NCI-H2029 treated with DMSO at 0.1 percent for 48 hours (cell line): ENCODE data around the gene RGS6.
"Not testable (repeated sequence)": the region's sequence is repeated elsewhere in the genome, so short reads cannot be mapped to it uniquely, and the experiment has no call there.

Experiments used
- DNase-seq: peaks from one replicate; lab custom pipeline; 2025; lab: John Stamatoyannopoulos, UW

RGS6 gene

DNA sequence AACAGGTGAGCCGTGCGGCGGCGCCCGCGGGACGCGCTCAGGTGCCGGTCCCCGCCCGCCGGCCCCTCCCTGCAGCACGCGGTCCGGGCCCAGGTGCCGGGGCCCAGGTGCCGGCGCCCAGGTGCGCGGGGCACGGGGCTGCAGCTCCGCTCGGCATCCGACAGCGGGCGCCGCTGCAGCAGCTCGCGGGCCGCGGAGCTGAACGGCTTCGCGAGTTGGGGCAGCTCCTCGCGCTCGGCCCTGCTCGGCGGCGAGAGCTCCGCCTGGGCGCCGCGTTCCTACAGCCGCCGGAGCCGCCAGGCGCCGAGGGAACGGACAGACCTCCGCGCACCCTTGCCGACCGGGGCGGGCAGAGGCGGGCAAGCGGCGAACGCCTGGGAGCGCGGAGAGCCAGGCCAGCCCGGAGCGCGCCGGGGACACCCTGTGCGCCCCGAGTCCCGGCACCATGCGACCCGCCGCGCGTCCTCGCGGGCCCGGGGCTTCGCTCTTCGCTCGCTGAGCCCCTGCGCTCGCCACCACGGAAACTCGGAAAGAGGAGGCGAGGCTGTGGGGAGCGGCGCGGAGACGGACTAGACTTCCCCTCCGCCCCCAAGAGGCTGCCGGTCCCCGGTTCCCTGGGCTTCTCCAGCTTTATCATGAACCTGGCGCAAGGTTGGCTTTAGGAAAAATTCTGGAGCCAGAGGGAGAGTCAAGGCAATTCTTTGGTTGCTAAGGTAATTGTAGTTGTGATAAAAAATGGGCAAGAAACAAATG, at the start of gene RGS6:
TSS of gene RGS6 (plus strand) at position 201 of the 753 bp plus-strand sequence.
- DNase-seq = no peak

DNA sequence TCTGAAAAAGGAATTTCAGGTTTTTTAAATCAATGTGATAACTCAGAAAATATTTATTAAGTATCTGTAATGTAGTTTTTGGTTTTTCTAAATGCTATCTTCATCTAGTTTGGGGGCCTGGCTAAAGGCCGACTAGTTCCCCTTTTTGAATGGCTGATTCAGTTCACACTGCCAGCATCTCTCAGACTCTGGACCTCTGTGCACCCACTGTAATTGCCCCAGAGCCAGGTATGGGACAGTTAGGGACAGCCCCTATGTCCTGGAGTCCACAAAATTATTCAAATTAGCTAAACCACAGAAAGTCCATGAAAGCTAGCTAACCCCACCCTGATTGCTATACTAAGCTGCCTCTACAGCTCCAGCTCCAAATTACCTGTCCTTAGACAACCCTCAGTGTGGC, 49.1 kb upstream of the RGS6 start:
- DNase-seq = no peak

DNA sequence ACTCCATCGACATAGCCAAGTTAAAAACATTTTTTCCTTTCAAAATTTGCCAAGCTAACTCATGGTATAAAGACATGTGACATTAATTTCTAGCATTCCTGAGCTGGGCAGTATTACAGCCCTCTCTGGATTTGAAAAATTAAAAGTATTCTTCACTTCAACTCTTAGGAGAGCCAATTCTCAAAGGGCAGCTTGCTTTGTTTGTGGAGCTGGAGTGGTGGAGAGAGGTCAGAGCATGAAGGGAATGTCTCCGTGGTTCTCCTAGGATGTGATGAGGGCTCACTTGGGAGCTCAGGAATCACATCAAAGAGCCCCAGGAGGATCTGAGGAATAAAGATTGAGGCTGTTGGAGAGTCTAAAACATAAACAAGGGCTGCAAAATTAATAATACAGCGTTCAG, 46.9 kb upstream of the RGS6 start:
- no peak for DNase-seq

- not testable (repeated sequence) for DNase-seq
These were observed 44.4 kb upstream of the RGS6 start for GRCh38 chr14:71887802-71888201.

GRCh38 chr14:71890541-71890940, 41.7 kb upstream of the RGS6 start:
- no peak for DNase-seq

DNA sequence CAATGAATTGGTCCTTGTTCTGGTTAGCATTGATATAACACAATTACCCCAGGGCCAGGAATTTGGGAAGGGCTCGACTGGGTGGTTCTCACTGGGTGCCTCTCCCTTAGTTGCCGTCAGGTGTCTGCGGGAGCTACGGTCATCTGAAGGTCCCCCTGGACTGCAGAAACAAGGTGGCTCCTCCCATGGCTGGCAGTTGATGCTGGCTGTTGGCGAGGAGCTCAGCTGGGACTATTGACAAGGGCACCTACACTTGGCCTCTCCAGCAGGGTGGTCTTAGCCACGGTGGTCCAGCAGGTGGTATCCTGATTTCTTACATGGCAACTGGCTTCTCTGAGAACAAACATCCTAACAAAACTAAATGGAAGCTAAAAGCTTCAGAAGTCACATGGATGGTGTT, 41.0 kb upstream of the RGS6 start:
- DNase-seq = no peak

DNA sequence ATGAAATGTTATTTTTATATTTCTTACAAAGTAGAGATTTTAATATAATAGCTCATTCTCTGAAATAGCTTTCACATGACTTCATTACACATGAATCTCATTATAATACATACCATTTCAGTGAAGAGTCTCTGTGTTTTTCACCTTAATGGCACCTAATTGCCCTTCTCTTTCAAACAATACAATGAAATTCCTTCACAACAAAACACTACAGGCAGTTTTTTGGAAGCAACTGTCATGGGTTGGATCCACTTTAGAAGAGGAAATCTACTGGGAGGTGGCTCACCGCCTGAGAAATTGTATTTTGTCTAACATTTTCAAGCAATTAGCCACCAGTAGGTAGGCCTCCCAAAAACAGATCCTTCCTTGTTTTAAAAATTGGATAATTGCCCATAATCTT, 40.3 kb upstream of the RGS6 start:
- DNase-seq = no peak

DNA sequence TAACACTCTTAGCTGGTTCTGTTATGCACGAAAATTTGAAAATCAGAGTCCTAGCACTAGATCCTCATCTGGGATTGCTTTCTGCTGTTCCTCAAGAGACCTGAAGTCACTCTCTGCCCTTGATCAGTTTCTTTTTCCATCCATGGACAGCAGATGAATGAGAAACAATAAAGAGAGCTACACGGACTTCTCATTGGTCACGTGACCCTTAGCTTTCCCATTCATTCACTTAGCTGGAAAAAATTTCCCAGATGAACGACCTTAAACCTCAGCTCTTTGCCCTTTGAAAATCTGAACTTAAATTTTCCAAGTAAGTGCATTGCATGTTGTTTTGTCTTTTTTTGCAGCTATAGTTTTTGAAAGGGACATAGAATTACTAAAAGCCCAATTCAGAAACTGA, 27.2 kb upstream of the RGS6 start:
- DNase-seq = no peak

DNA sequence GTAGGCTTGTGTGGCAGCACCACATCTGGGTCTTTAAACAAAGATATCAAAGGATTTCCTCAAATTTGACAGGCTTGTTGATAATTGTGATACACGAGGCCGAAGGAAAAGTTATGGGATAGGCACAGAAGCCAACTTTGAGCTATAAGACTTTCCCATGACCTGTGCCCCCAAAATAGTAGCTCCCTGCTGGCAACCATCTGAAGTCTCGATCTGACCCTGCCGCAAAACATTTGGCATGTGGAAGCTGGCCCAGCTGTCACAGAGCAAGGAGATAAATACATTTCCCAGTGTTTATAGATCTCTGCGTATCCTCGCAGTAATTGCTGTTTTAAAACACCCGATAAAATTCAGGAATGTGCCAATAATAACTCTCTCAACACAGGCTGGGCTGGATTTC, 26.4 kb upstream of the RGS6 start:
- no peak for DNase-seq

GRCh38 chr14:71907793-71908515, 24.3 kb upstream of the RGS6 start:
- no peak for DNase-seq

DNA sequence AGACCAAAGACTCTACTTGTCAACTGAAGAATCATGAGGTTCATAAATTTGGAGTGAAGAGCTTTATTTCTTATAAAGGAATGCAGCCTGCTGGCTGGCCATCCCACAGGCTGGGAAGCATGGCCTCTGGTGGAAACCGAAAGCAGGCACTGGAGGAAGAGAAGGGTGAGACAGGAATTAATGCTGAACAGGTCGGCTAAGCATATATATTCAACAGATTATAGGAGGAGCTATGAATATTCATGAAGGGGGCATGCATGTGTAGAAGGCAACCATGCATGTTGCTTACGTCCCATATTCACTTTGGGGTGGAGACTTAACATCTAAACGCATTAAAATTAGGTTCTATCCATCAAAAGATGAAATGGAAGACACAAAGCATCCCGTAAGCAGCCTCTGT, 20.6 kb upstream of the RGS6 start:
- no peak for DNase-seq

- DNase-seq = no peak
These were observed 18.9 kb upstream of the RGS6 start for GRCh38 chr14:71913342-71913741.

- DNase-seq = no peak
These were observed 13.3 kb upstream of the RGS6 start for GRCh38 chr14:71918955-71919354.

DNA sequence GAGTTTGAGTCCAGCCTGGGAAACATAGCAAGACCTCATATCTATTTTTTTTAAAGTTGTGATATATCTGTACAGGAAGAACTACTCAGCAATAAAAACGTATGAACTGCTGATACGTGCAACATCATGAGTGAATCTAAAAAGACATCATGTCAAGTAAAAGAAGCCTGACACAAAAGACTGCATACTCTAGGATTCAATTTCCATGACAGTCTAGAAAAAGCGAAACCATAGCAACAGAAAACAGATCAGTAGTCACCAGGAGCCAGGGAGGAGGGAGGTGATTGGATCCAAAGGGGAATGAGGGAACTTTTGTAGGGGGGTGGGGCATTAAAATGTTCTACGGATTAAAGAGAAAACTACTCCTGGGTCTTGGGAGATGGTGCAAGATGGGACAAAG, 8.7 kb upstream of the RGS6 start:
- no peak for DNase-seq

DNA sequence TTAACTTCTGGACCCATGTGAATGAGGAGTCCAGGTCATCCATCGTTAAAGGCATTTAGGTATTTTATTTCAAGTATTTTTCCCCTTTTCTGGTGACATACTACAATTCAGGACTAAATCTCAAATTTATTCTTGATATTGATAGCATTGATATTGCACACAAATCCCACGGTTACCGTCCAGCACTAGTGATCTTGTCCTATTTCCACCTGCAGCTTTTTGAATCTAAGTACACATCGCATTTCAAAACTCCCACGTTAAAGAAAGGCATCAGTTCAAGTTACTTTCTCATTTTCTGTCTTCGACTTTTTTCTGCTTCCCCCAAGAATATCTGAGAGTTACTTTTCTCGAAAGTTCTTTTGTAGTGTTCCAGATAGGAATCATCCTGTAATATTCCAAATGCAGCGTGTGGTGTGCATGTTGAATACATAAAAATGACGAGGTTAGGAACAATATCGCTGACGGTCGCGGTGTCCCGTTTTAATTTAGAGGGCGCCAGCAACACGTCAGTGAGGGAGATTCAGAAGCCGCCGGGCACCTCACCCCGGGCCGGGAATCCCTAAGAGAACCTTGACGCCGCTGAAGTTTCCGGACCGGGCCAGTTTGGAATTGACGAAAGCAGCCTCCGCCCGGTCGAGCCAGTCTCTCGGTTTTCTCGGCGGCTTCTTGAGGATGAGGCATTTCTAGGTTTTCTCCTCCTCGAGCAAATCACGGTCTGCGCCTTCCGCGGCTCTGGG, 569 bp upstream of the RGS6 start:
- DNase-seq = no peak

- DNase-seq = no peak
These were observed 865 bp downstream of the RGS6 start for GRCh38 chr14:71933001-71933587.

DNA sequence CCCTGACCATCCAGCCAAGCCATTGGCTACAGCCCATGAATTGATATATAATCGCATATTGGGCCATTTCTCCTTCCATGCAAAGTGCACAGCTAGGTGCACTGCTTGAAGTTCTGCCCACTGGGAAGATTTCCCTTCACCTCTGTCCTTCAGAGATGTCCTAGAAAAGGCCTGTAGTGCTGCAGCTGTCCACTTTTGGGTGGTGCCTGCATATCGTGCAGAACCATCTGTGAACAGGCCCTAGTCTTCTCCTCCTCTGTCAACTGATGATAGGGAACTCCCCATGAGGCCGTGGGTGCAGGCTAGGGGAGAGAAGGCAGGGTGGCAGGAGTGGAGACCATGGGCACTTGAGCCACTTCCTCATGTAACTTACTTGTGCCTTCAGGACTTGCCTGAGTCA, 6.0 kb downstream of the RGS6 start:
- DNase-seq = not testable (repeated sequence)

DNA sequence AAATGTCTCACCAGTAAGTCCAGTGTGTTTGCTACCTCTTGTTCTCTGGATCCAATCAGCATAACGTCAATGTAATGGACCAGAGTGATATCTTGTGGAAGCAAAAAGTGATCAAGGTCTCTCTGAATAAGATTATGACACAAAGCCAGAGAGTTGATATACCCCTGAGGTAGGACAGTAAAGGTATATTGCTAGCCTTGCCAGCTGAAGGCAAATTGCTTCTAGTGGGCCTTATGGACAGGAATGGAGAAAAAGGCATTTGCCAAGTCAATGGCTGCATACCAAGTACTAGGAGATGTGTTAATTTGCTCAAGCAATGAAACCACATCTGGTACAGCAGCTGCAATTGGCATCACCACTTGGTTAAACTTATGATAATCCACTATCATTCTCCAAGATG, 7.1 kb downstream of the RGS6 start:
- not testable (repeated sequence) for DNase-seq

DNA sequence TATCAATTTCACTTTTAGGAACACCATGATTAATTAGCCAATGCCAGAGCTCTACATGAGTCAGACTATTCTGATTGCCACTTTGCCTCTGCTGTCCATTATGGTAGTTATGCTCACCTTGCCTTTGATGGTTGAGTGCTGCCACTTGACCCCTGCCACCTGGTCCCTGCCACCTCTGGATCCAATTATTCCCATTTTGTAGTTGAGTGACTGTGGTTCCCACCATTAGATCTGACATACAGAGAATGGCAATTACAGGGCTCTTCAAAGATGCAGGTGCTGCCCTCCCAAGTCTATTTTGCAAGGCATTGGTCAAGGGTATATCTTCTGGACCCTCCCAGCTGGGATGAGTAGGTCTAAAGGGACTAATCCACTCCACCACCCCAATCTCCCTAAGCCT, 8.3 kb downstream of the RGS6 start:
- not testable (repeated sequence) for DNase-seq

GRCh38 chr14:71941616-71942015, 9.4 kb downstream of the RGS6 start:
- not testable (repeated sequence) for DNase-seq

DNA sequence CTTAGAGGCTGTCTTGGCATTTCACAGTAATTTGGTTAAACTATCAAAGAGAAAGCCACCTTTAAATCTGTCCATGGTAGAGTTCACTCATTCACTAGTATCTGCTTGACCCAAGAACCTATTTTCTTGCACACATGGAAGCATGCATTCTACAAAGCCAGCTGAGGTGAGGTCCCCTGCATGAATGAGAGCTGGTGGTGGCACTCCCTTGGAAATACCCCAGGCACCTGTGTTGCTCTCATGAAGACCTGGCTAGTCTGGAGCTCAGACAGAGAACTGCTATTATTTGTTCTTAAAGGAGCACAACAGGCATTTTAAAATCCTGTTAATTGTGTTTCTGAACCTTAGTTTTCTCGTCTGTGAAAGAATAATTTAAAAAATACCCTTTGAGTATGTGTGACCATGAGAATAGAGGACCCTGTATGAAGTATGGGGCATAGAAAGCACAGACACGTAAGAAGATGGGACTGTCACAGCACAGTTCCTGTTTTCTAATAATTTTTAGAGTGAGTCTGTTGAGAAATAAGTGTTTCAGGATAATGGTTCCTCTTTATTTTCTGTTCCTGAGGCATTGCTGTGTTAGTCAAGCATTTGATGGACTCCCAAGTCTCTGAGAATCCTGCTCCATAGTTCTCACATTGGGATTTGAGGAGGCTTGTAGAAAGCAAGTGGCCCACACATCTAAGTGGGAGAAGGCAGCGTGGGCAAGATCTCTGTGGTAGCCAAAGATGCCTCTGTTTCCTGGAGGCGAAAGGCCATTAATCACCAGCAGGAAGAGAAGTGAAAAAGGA, 10.9 kb downstream of the RGS6 start:
- DNase-seq = no peak

GRCh38 chr14:71943695-71944018, 11.4 kb downstream of the RGS6 start:
- DNase-seq = no peak
